Activated naive CD4-positive, alpha-beta T cell treated with anti-CD3 and anti-CD28 coated beads, Interleukin-2, amount 50 U/mL, for 72 hours (primary cell): ENCODE results near the gene NSD2. TPM values are rescaled to one million over a fixed set of nuclear protein-coding genes. Genes with fewer than 3 reads are reported as not detected.

Experiments
- ATAC-seq, 2 donors: fragments of 150-1000 bp; cut with Tn5 transposase; 2 replicates each; pipeline ENCODE4 v1.10.0; 2021; ENCODE audit warnings: mild to moderate bottlenecking in 2 of 2, moderate library complexity in 2 of 2
- DNase-seq, 2 donors: peaks; one replicate each; pipeline ENCODE4 v3.0.0; 2021 to 2022; ENCODE audit warnings: low spot score in 2 of 2
- H3K27ac Mint-ChIP-seq, 2 donors: one replicate each; pipeline ENCODE4 v1.8.0; 2022; ENCODE audit warnings: mild to moderate bottlenecking in 2 of 2, mixed read lengths in 2 of 2
- H3K36me3 Mint-ChIP-seq, 2 donors: one replicate each; pipeline ENCODE4 v1.8.0; 2022; ENCODE audit warnings: mixed read lengths in 2 of 2
- H3K9me3 Mint-ChIP-seq, 2 donors: one replicate each; pipeline ENCODE4 v1.8.0; 2022; ENCODE audit warnings: mixed read lengths in 2 of 2
- total RNA-seq, 2 donors: library from RNA; stranded (reverse); gene quantifications; one replicate each; pipeline ENCODE4 v1.2.3, GENCODE V29; 2022

Gene NSD2
- total RNA-seq, 2 donors from 2014 or later: 233 to 254 TPM

- peak within 1 kb of the TSS; percentile 67 to 90 for H3K27ac Mint-ChIP-seq
- ATAC-seq (peak; percentile 91 to 98), DNase-seq (peak; percentile 87 to 93)
- H3K9me3 Mint-ChIP-seq: no peaks in the 10 kb centered on the region
- no peaks in the 10 kb centered on the region for H3K36me3 Mint-ChIP-seq
Observed at GRCh38 chr4:1856071-1856942, 14.9 kb upstream of the NSD2 start, which contains the start of gene LETM1. Gene LETM1, minus strand, starts transcription at chr4:1856156. Its CDS starts 206 bp downstream, at chr4:1855950.

GRCh38 chr4:1856943-1857699 lies 14.1 kb upstream of the NSD2 start:
- DNase-seq: no peak
- Mint-ChIP-seq H3K27ac (peak overlapping the region; percentile 54 to 74), H3K36me3 (no peaks in the 10 kb centered on the region), H3K9me3 (no peaks in the 10 kb centered on the region)
- ATAC-seq: no peak

- no peaks in the 10 kb centered on the region for H3K9me3 Mint-ChIP-seq
- ATAC-seq: no peak
- H3K36me3 Mint-ChIP-seq: no peaks in the 10 kb centered on the region
- H3K27ac Mint-ChIP-seq: no peak overlapping the region
- no peak for DNase-seq
Observed at GRCh38 chr4:1857931-1858330, 13.3 kb upstream of the NSD2 start.

- Mint-ChIP-seq H3K9me3 (no peaks in the 10 kb centered on the region), H3K36me3 (no peaks in the 10 kb centered on the region), H3K27ac (no peak overlapping the region)
- no peak for DNase-seq
- ATAC-seq: no peak
Observed at GRCh38 chr4:1859389-1859753, 11.8 kb upstream of the NSD2 start.

GRCh38 chr4:1862055-1862911 lies 8.9 kb upstream of the NSD2 start:
- Mint-ChIP-seq H3K36me3 (no peaks in the 10 kb centered on the region), H3K27ac (peak overlapping the region in 1 of 2 donors; percentile 50), H3K9me3 (no peaks in the 10 kb centered on the region)
- peak; percentile 57 to 62 for ATAC-seq
- DNase-seq: no peak

- H3K9me3 Mint-ChIP-seq: no peaks in the 10 kb centered on the region
- no peak overlapping the region for H3K27ac Mint-ChIP-seq
- ATAC-seq: no peak
- no peaks in the 10 kb centered on the region for H3K36me3 Mint-ChIP-seq
- DNase-seq: no peak
Observed at GRCh38 chr4:1862961-1863296, 8.3 kb upstream of the NSD2 start.

- Mint-ChIP-seq H3K36me3 (no peaks in the 10 kb centered on the region), H3K9me3 (no peaks in the 10 kb centered on the region), H3K27ac (no peak overlapping the region)
- DNase-seq (no peak), ATAC-seq (no peak)
Observed at GRCh38 chr4:1863297-1864033, 7.7 kb upstream of the NSD2 start.

- H3K36me3 Mint-ChIP-seq: no peaks in the 10 kb centered on the region
- H3K9me3 Mint-ChIP-seq: no peaks in the 10 kb centered on the region
- DNase-seq: no peak
- no peak overlapping the region for H3K27ac Mint-ChIP-seq
- ATAC-seq: no peak
Observed at GRCh38 chr4:1864076-1865008, 6.9 kb upstream of the NSD2 start.

GRCh38 chr4:1866189-1866661 lies 5.0 kb upstream of the NSD2 start:
- DNase-seq: no peak
- no peak for ATAC-seq
- peaks cover 0 to 6% of the 10 kb centered on the region in 2 donors for H3K36me3 Mint-ChIP-seq
- H3K27ac Mint-ChIP-seq: no peak overlapping the region
- no peaks in the 10 kb centered on the region for H3K9me3 Mint-ChIP-seq

GRCh38 chr4:1868293-1868692 lies 2.9 kb upstream of the NSD2 start:
- H3K36me3 Mint-ChIP-seq: peaks cover 6 to 17% of the 10 kb centered on the region in 2 donors
- ATAC-seq: no peak

GRCh38 chr4:1868912-1869311 lies 2.3 kb upstream of the NSD2 start:
- no peak for ATAC-seq
- H3K9me3 Mint-ChIP-seq: no peaks in the 10 kb centered on the region
- DNase-seq: no peak
- no peak overlapping the region for H3K27ac Mint-ChIP-seq
- H3K36me3 Mint-ChIP-seq: peaks cover 6 to 17% of the 10 kb centered on the region in 2 donors

More at GRCh38 chr4:1868293-1868692, 2.9 kb upstream of the NSD2 start:
- no peak for DNase-seq
- no peak overlapping the region for H3K27ac Mint-ChIP-seq
- H3K9me3 Mint-ChIP-seq: no peaks in the 10 kb centered on the region

- H3K36me3 Mint-ChIP-seq: peaks cover 6 to 22% of the 10 kb centered on the region in 2 donors
- H3K27ac Mint-ChIP-seq: peak overlapping the region; percentile 91 to 92
- no peaks in the 10 kb centered on the region for H3K9me3 Mint-ChIP-seq
- DNase-seq (no peak), ATAC-seq (peak in 1 of 2 donors; percentile 1)
Observed at GRCh38 chr4:1869530-1870327, 1.5 kb upstream of the NSD2 start.

- peak; percentile 69 for ATAC-seq
Observed at GRCh38 chr4:1870328-1870577, 940 bp upstream of the NSD2 start.

GRCh38 chr4:1871471-1872021 lies 353 bp downstream of the NSD2 start:
- DNase-seq: peak in 1 of 2 donors; percentile 42
- no peak overlapping the region for H3K27ac Mint-ChIP-seq

More at GRCh38 chr4:1870328-1870577, 940 bp upstream of the NSD2 start:
- peak; percentile 86 to 88 for DNase-seq
- Mint-ChIP-seq H3K27ac (peak overlapping the region; percentile 91 to 92), H3K9me3 (no peaks in the 10 kb centered on the region), H3K36me3 (peaks cover 6 to 22% of the 10 kb centered on the region in 2 donors)

More at GRCh38 chr4:1871471-1872021, 353 bp downstream of the NSD2 start:
- peaks cover 6 to 22% of the 10 kb centered on the region in 2 donors for H3K36me3 Mint-ChIP-seq
- peak; percentile 2 to 25 for ATAC-seq
- H3K9me3 Mint-ChIP-seq: no peaks in the 10 kb centered on the region
